DND-41 (cell line): ENCODE measurements around the gene MSANTD2.

ENCODE experiments used
- ATAC-seq: fragments of 200-7000 bp; cut with Tn5 transposase; 3 replicates; pipeline ENCODE4 v1.9.1; 2021; ENCODE audit warnings: low read depth; ENCODE audit not compliant: insufficient read depth
- DNase-seq: peaks from one replicate; pipeline ENCODE4 v3.0.0-alpha.2; 2020
- H2AFZ ChIP-seq: 2 replicates; pipeline ENCODE4 v1.6.0; 2012; ENCODE audit warnings: low read depth, low read length
- H3K27ac ChIP-seq: 2 replicates; pipeline ENCODE4 v1.5.1; 2012; ENCODE audit warnings: low read length, inconsistent platforms
- H3K27me3 ChIP-seq: fragments of 200-600 bp; sonication (generic); 2 replicates; pipeline ENCODE4 v1.6.0; 2012; ENCODE audit warnings: low read length, mild to moderate bottlenecking, inconsistent platforms; ENCODE audit not compliant: insufficient read depth, poor library complexity
- H3K36me3 ChIP-seq: 2 replicates; pipeline ENCODE4 v1.5.1; 2012; ENCODE audit warnings: low read length, inconsistent platforms; ENCODE audit not compliant: insufficient read depth
- H3K4me1 ChIP-seq: 2 replicates; pipeline ENCODE4 v1.5.1; 2012; ENCODE audit warnings: mild to moderate bottlenecking, low read length; ENCODE audit not compliant: insufficient read depth
- H3K4me2 ChIP-seq: 2 replicates; pipeline ENCODE4 v1.6.0; 2012; ENCODE audit warnings: mild to moderate bottlenecking, moderate library complexity, low read length, inconsistent platforms; ENCODE audit not compliant: insufficient read depth
- H3K4me3 ChIP-seq, 2 experiments: fragments of 200-600 bp in 1 of 2; shearing (Covaris generic) in 1 of 2; 2 replicates each; pipeline ENCODE4 v1.5.1; 2012 to 2016; ENCODE audit warnings: inconsistent platforms in 2 of 2, low read length in 2 of 2, mild to moderate bottlenecking in 2 of 2, low read depth in 1 of 2, moderate library complexity in 1 of 2
- H3K79me2 ChIP-seq: 2 replicates; pipeline ENCODE4 v1.6.0; 2012; ENCODE audit warnings: low read length, inconsistent platforms; ENCODE audit not compliant: insufficient read depth
- H3K9ac ChIP-seq: 2 replicates; pipeline ENCODE4 v1.6.0; 2012; ENCODE audit warnings: low read depth, mild to moderate bottlenecking, inconsistent platforms, low read length, moderate library complexity
- H3K9me3 ChIP-seq: 2 replicates; pipeline ENCODE4 v1.5.1; 2012; ENCODE audit warnings: low read length, moderate library complexity, mild to moderate bottlenecking, inconsistent platforms; ENCODE audit not compliant: insufficient read depth, severe bottlenecking
- H4K20me1 ChIP-seq: 2 replicates; pipeline ENCODE4 v1.6.0; 2012; ENCODE audit warnings: low read length; ENCODE audit not compliant: insufficient read depth
- EZH2 ChIP-seq: IDR thresholded peaks from 3 replicates; pipeline ENCODE4 v1.6.1; 2012; ENCODE audit warnings: borderline replicate concordance, low read depth, mild to moderate bottlenecking, moderate library complexity, low read length, inconsistent platforms; ENCODE audit not compliant: severe bottlenecking
- TF ChIP-seq, protein P1 (sequence below): IDR thresholded peaks from 2 replicates; pipeline ENCODE4 v1.5.1; 2012; ENCODE audit warnings: borderline replicate concordance, low read length, moderate library complexity, mild to moderate bottlenecking; ENCODE audit not compliant: poor library complexity, severe bottlenecking; ENCODE audit errors: extremely low read depth

Gene MSANTD2

DNA sequence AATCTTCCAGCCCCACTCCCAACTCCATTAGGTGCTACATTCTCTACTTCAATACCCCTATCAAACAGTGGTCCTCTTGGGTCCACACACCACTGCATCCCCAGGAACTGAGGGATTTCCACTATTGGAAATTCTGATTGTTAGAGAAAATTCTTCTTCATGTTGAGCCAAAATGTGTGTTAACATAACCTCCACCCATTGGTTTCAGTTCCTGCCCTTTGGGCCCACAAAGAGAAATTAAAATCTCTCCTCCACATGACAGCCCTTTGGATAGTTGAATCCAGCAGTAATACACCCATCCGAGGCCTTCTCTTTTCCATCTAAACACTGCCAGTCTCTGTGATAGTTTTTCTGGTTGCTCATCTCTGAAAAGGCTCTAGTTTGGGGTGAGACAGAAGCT lies 50.3 kb downstream of the MSANTD2 start:
- Histone ChIP-seq H3K9ac (no peak overlapping the region), H2AFZ (no peak overlapping the region), H3K27ac (no peak overlapping the region), H3K36me3 (no peaks in the 10 kb centered on the region), H3K79me2 (no peaks in the 10 kb centered on the region), H4K20me1 (peaks cover 7% of the 10 kb centered on the region; the same call in 1 of the 2 replicates), H3K27me3 (peaks cover 16% of the 10 kb centered on the region), H3K4me2 (no peak overlapping the region), H3K4me1 (no peaks in the 10 kb centered on the region), H3K4me3 (no peak overlapping the region), H3K9me3 (no peaks in the 10 kb centered on the region)
- TF ChIP-seq, protein P1, sequence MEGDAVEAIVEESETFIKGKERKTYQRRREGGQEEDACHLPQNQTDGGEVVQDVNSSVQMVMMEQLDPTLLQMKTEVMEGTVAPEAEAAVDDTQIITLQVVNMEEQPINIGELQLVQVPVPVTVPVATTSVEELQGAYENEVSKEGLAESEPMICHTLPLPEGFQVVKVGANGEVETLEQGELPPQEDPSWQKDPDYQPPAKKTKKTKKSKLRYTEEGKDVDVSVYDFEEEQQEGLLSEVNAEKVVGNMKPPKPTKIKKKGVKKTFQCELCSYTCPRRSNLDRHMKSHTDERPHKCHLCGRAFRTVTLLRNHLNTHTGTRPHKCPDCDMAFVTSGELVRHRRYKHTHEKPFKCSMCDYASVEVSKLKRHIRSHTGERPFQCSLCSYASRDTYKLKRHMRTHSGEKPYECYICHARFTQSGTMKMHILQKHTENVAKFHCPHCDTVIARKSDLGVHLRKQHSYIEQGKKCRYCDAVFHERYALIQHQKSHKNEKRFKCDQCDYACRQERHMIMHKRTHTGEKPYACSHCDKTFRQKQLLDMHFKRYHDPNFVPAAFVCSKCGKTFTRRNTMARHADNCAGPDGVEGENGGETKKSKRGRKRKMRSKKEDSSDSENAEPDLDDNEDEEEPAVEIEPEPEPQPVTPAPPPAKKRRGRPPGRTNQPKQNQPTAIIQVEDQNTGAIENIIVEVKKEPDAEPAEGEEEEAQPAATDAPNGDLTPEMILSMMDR: no peak
- TF ChIP-seq EZH2: no peak
- DNase-seq (no peak), ATAC-seq (no peak)

DNA sequence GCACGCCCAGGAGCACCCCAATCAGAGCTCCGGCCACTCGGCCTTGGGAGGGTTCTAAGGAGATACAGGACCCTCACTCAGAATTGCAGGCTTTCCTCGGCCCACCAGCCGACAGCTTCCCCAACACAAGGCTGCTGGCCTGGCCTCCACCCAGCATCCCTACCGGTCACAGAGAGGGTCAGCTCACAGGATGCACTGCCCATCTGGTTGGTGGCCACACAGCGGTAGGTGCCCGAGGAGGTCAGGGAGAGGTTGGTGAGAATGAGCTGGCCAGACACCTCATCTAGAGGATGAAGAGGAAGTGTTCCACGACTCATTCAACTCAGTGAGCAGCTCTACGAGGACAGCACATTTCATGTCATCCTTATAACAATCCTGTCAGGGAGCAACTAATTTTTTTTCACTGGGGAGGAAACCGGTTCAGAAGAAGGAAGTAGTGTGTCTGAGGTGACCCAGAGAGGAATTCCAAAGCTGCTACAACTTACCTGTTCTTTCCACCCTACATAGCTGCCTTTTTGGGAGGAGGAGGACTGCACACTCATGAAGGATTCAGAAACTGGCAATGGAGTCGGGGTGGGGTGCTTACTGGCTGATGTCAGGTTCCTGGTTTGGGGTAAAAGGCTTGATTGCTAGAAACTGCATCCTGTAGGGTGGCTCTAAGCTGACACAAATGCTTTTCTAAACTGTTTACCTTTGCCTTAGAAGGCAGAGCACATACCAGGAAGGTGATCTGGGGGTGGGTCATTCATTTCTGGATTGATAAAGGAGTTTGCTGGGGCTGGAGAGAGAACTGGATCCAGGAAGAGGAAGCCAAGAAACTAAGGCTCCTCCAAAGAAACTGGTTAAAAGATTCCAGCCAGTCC lies 51.5 kb downstream of the MSANTD2 start:
- Histone ChIP-seq H3K27ac (no peak overlapping the region), H3K4me3 (no peak overlapping the region), H3K79me2 (no peaks in the 10 kb centered on the region), H3K27me3 (peaks cover 19% of the 10 kb centered on the region), H3K36me3 (no peaks in the 10 kb centered on the region), H4K20me1 (peaks cover 7% of the 10 kb centered on the region; the same call in 1 of the 2 replicates), H3K9me3 (no peaks in the 10 kb centered on the region), H2AFZ (no peak overlapping the region), H3K4me1 (no peaks in the 10 kb centered on the region), H3K4me2 (no peak overlapping the region), H3K9ac (no peak overlapping the region)
- no peak for TF ChIP-seq EZH2
- TF ChIP-seq, protein P1: no peak
- no peak for DNase-seq
- ATAC-seq: no peak

DNA sequence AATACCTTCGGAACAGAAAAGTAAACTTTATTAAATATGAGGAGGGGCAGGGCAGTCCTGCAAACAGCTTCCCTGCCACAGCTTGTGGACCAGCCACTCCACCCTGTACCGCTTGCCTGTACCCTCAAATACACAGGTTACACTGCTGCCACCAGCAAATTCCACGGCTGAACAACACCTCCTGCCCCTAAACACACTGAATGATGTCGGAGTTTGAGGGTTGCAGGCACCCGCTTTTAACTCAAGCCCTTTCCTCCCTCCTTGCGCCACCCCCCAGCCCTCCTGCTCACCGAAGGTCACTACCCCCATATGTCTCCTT lies 52.1 kb downstream of the MSANTD2 start:
- Histone ChIP-seq H3K9me3 (no peaks in the 10 kb centered on the region), H3K4me3 (no peak overlapping the region), H3K36me3 (no peaks in the 10 kb centered on the region), H3K4me1 (no peaks in the 10 kb centered on the region), H3K9ac (no peak overlapping the region), H4K20me1 (peaks cover 8% of the 10 kb centered on the region; the same call in 1 of the 2 replicates), H2AFZ (no peak overlapping the region), H3K27me3 (peaks cover 26% of the 10 kb centered on the region), H3K79me2 (no peaks in the 10 kb centered on the region), H3K4me2 (no peak overlapping the region), H3K27ac (no peak overlapping the region)
- DNase-seq: no peak
- TF ChIP-seq EZH2: no peak
- TF ChIP-seq, protein P1: no peak
- no peak for ATAC-seq
